ENCODE results near the gene C16orf54. TPM values are rescaled to one million over a fixed set of nuclear protein-coding genes. Genes with fewer than 3 reads are reported as not detected.
"Not testable (repeated sequence)": the region's sequence is repeated elsewhere in the genome, so short reads cannot be mapped to it uniquely, and the experiment has no call there.

C16orf54 gene
- 1.8 TPM for polyA plus RNA-seq (2012; ENCODE audit: missing spikeins)

- peak; percentile 61 for DNase-seq (ENCODE audit: insufficient read length)
- TF ChIP-seq POLR2A (IDR thresholded peaks at IDR 0.05; ENCODE audit: low read depth, low read length) (no peak), TAF1 (IDR thresholded peaks at IDR 0.05; ENCODE audit: borderline replicate concordance, low read depth, low read length) (no peak), POLR2AphosphoS5 (IDR thresholded peaks at IDR 0.05; ENCODE audit: low read depth, low read length) (0 out of 2 replicates have a peak, but pooled peaks have one; percentile 38)
- peak; percentile 92 for FAIRE-seq
Measured at GRCh38 chr16:29745853-29746345, at the start of gene C16orf54. C16orf54 (minus strand) TSS chr16:29745990; CDS start chr16:29744951, 1,039 bp downstream.

GRCh38 chr16:29794231-29794710 is 48.5 kb upstream of the C16orf54 start:
- TF ChIP-seq TAF1 (IDR thresholded peaks at IDR 0.05; ENCODE audit: borderline replicate concordance, low read depth, low read length) (no peak), POLR2A (IDR thresholded peaks at IDR 0.05; ENCODE audit: low read depth, low read length) (no peak)
- DNase-seq (ENCODE audit: insufficient read length) (no peak), FAIRE-seq (no peak)

- DNase-seq (ENCODE audit: insufficient read length); FAIRE-seq: not testable (repeated sequence)
Measured at GRCh38 chr16:29793153-29793552, 47.4 kb upstream of the C16orf54 start.

GRCh38 chr16:29791845-29792807 is 46.3 kb upstream of the C16orf54 start:
- TF ChIP-seq TAF1 (IDR thresholded peaks at IDR 0.05; ENCODE audit: borderline replicate concordance, low read depth, low read length) (no peak), POLR2AphosphoS5 (IDR thresholded peaks at IDR 0.05; ENCODE audit: low read depth, low read length) (no peak), POLR2A (IDR thresholded peaks at IDR 0.05; ENCODE audit: low read depth, low read length) (no peak)
- FAIRE-seq: no peak
- DNase-seq (ENCODE audit: insufficient read length): no peak

GRCh38 chr16:29790949-29791844 is 45.4 kb upstream of the C16orf54 start:
- peak; percentile 62 for FAIRE-seq
- DNase-seq (ENCODE audit: insufficient read length): no peak
- TF ChIP-seq POLR2AphosphoS5 (IDR thresholded peaks at IDR 0.05; ENCODE audit: low read depth, low read length) (no peak), POLR2A (IDR thresholded peaks at IDR 0.05; ENCODE audit: low read depth, low read length) (no peak), TAF1 (IDR thresholded peaks at IDR 0.05; ENCODE audit: borderline replicate concordance, low read depth, low read length) (no peak)

GRCh38 chr16:29790183-29790948 is 44.6 kb upstream of the C16orf54 start, which contains the start of gene KIF22:
KIF22 (plus strand) TSS chr16:29790751; CDS start chr16:29790760, 9 bp downstream.
- DNase-seq (ENCODE audit: insufficient read length): peak; percentile 99
- TF ChIP-seq POLR2A (IDR thresholded peaks at IDR 0.05; ENCODE audit: low read depth, low read length) (peak; percentile 89), POLR2AphosphoS5 (IDR thresholded peaks at IDR 0.05; ENCODE audit: low read depth, low read length) (peak; percentile 80), TAF1 (IDR thresholded peaks at IDR 0.05; ENCODE audit: borderline replicate concordance, low read depth, low read length) (peak; percentile 55; the same call in 1 of the 2 replicates)
- FAIRE-seq: peak; percentile 90

GRCh38 chr16:29789775-29790182 is 44.0 kb upstream of the C16orf54 start:
- no peak for DNase-seq (ENCODE audit: insufficient read length)
- no peak for FAIRE-seq
- TF ChIP-seq POLR2A (IDR thresholded peaks at IDR 0.05; ENCODE audit: low read depth, low read length) (no peak), TAF1 (IDR thresholded peaks at IDR 0.05; ENCODE audit: borderline replicate concordance, low read depth, low read length) (no peak), POLR2AphosphoS5 (IDR thresholded peaks at IDR 0.05; ENCODE audit: low read depth, low read length) (no peak)

GRCh38 chr16:29787155-29787554 is 41.4 kb upstream of the C16orf54 start:
- not testable (repeated sequence) for DNase-seq (ENCODE audit: insufficient read length); FAIRE-seq

GRCh38 chr16:29784901-29785500 is 39.2 kb upstream of the C16orf54 start:
- peak; percentile 66 for DNase-seq (ENCODE audit: insufficient read length)
- TF ChIP-seq TAF1 (IDR thresholded peaks at IDR 0.05; ENCODE audit: borderline replicate concordance, low read depth, low read length) (no peak), POLR2AphosphoS5 (IDR thresholded peaks at IDR 0.05; ENCODE audit: low read depth, low read length) (no peak), POLR2A (IDR thresholded peaks at IDR 0.05; ENCODE audit: low read depth, low read length) (no peak)
- no peak for FAIRE-seq

- no peak for DNase-seq (ENCODE audit: insufficient read length)
- no peak for FAIRE-seq
- TF ChIP-seq POLR2AphosphoS5 (IDR thresholded peaks at IDR 0.05; ENCODE audit: low read depth, low read length): no peak
- no peak for TF ChIP-seq TAF1 (IDR thresholded peaks at IDR 0.05; ENCODE audit: borderline replicate concordance, low read depth, low read length)
- no peak for TF ChIP-seq POLR2A (IDR thresholded peaks at IDR 0.05; ENCODE audit: low read depth, low read length)
Measured at GRCh38 chr16:29784157-29784556, 38.4 kb upstream of the C16orf54 start.

GRCh38 chr16:29783094-29783953 is 37.5 kb upstream of the C16orf54 start:
- FAIRE-seq; DNase-seq (ENCODE audit: insufficient read length): not testable (repeated sequence)

Measured in GM12892 (cell line).